ENCODE results near the gene GDI2. TPM values are rescaled to one million over a fixed set of nuclear protein-coding genes. Genes with fewer than 3 reads are reported as not detected.

The GDI2 gene
- total RNA-seq = 100 to 1,000 TPM; 184 to 204 TPM
- polyA plus RNA-seq (ENCODE audit: insufficient read depth, low read depth, low replicate concordance) = 144 TPM
- long read RNA-seq, donor 1, transcript GDI2-203 (11 exons, 2,412 nt) = major isoform, 81 of 112 reads
- long read RNA-seq, donor 1, partial matches to known transcripts = 30 of 112 reads
- long read RNA-seq, donor 1, other reads (novel, unspliced or antisense) = 0 of 112 reads
- long read RNA-seq, donor 2, transcript GDI2-203 (11 exons, 2,412 nt) = major isoform, 45 of 51 reads
- long read RNA-seq, donor 2, partial matches to known transcripts = 6 of 51 reads
- long read RNA-seq, donor 2, other reads (novel, unspliced or antisense) = 0 of 51 reads

GRCh38 chr10:5813341-5814109, at the start of gene GDI2:
Gene GDI2, minus strand, starts transcription at chr10:5813434. Its CDS starts 176 bp downstream, at chr10:5813258.
- TF ChIP-seq POLR2A (IDR thresholded peaks at IDR 0.05) (peak; percentile 23), CTCF (IDR thresholded peaks at IDR 0.05) (no peak)
- no peaks in the 10 kb centered on the region for H3K9me3 ChIP-seq
- 0 to 1% methylated on average over 32 to 70 of the region's 77 CpGs for WGBS, 2 donors
- H3K27ac ChIP-seq = peak within 1 kb of the TSS; percentile 87 to 98
- intact Hi-C loops (cut with DNase I; ENCODE audit: low total_unique reads) = no loop called here
- H3K4me3 ChIP-seq = peak within 1 kb of the TSS; percentile 71 to 100
- no peaks in the 10 kb centered on the region for H3K36me3 ChIP-seq (ENCODE audit: low read depth, missing control alignments)
- H3K4me1 ChIP-seq = peaks cover 30% of the 10 kb centered on the region
- DNase-seq = peak; percentile 97
- H3K27me3 ChIP-seq = no peaks in the 10 kb centered on the region

GRCh38 chr10:5862360-5862961, 49.2 kb upstream of the GDI2 start:
- H3K9me3 ChIP-seq = no peaks in the 10 kb centered on the region
- H3K36me3 ChIP-seq (ENCODE audit: low read depth, missing control alignments) = no peaks in the 10 kb centered on the region
- H3K4me3 ChIP-seq = no peak overlapping the region
- 87 to 96% methylated on average over 3 to 7 of the region's 7 CpGs for WGBS, 2 donors
- TF ChIP-seq CTCF (IDR thresholded peaks at IDR 0.05) = no peak
- TF ChIP-seq POLR2A (IDR thresholded peaks at IDR 0.05) = no peak
- H3K27ac ChIP-seq = no peak overlapping the region
- no peak for DNase-seq
- no peaks in the 10 kb centered on the region for H3K4me1 ChIP-seq
- no peaks in the 10 kb centered on the region for H3K27me3 ChIP-seq
- intact Hi-C loops (cut with DNase I; ENCODE audit: low total_unique reads) = no loop called here

GRCh38 chr10:5860066-5860465, 46.8 kb upstream of the GDI2 start:
- no peak overlapping the region for H3K27ac ChIP-seq
- intact Hi-C loops (cut with DNase I; ENCODE audit: low total_unique reads) = no loop called here
- no peak for TF ChIP-seq POLR2A (IDR thresholded peaks at IDR 0.05)
- TF ChIP-seq CTCF (IDR thresholded peaks at IDR 0.05) = no peak
- H3K4me1 ChIP-seq = no peaks in the 10 kb centered on the region
- H3K9me3 ChIP-seq = no peaks in the 10 kb centered on the region
- 86 to 88% methylated on average over 7 of the region's 7 CpGs for WGBS, 2 donors
- no peaks in the 10 kb centered on the region for H3K36me3 ChIP-seq (ENCODE audit: low read depth, missing control alignments)
- DNase-seq = no peak
- no peak overlapping the region for H3K4me3 ChIP-seq
- H3K27me3 ChIP-seq = no peaks in the 10 kb centered on the region

- no peak overlapping the region for H3K27ac ChIP-seq
- TF ChIP-seq POLR2A (IDR thresholded peaks at IDR 0.05) (no peak), CTCF (IDR thresholded peaks at IDR 0.05) (no peak)
- no peaks in the 10 kb centered on the region for H3K36me3 ChIP-seq (ENCODE audit: low read depth, missing control alignments)
- H3K4me3 ChIP-seq = no peak overlapping the region
- H3K4me1 ChIP-seq = no peaks in the 10 kb centered on the region
- H3K27me3 ChIP-seq = no peaks in the 10 kb centered on the region
- intact Hi-C loops (cut with DNase I; ENCODE audit: low total_unique reads) = no loop called here
- DNase-seq = no peak
- 75 to 84% methylated on average over 4 to 5 of the region's 5 CpGs for WGBS, 2 donors
- H3K9me3 ChIP-seq = no peaks in the 10 kb centered on the region
Measured at GRCh38 chr10:5858811-5859210, 45.6 kb upstream of the GDI2 start.
